ENCODE data around the gene USH2A.

DNA sequence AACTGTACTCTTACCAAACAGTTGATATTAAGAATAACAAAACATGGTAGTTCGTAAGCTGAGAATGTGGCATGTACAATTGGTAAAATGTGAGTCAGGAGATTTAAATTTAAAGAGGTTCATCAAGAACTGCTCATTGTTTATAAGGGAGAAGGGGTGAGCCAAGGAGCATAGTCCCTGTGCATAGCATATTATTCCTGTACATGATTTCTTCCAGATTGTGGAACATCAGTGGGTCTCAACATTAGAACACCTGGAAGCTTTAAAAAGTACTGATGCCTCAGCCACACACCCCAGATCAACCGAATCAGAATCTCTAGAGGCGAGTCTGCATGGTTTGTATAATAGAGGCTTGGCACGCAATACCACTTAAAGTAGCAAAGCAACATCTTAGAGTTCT lies 800.1 kb downstream of the USH2A start:
- TF ChIP-seq, protein P1, sequence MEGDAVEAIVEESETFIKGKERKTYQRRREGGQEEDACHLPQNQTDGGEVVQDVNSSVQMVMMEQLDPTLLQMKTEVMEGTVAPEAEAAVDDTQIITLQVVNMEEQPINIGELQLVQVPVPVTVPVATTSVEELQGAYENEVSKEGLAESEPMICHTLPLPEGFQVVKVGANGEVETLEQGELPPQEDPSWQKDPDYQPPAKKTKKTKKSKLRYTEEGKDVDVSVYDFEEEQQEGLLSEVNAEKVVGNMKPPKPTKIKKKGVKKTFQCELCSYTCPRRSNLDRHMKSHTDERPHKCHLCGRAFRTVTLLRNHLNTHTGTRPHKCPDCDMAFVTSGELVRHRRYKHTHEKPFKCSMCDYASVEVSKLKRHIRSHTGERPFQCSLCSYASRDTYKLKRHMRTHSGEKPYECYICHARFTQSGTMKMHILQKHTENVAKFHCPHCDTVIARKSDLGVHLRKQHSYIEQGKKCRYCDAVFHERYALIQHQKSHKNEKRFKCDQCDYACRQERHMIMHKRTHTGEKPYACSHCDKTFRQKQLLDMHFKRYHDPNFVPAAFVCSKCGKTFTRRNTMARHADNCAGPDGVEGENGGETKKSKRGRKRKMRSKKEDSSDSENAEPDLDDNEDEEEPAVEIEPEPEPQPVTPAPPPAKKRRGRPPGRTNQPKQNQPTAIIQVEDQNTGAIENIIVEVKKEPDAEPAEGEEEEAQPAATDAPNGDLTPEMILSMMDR (IDR thresholded peaks at IDR 0.05) = no peak
- no peak for TF ChIP-seq POLR2A (IDR thresholded peaks at IDR 0.05)
